Keratinocyte (primary cell): Measurements from ENCODE around the gene POLR2B. TPM values are rescaled to one million over a fixed set of nuclear protein-coding genes. Genes with fewer than 3 reads are reported as not detected.

Experiments used
- DNase-seq: peaks from one replicate; pipeline ENCODE4 v3.0.0-alpha.2; 2011; ENCODE audit warnings: low read depth, missing footprints, low spot score
- FAIRE-seq: peaks from 2 replicates; lab custom pipeline; 2011; peaks lifted over from hg19 to GRCh38; lab: Jason Lieb, UNC
- H2AFZ ChIP-seq: 2 replicates; pipeline ENCODE4 v1.6.0; 2012; ENCODE audit warnings: low read length, control low read depth, inconsistent platforms; ENCODE audit not compliant: control insufficient read depth
- H3K27ac ChIP-seq: 2 replicates; pipeline ENCODE4 v1.5.1; 2011; ENCODE audit warnings: low read length; ENCODE audit not compliant: control insufficient read depth, insufficient read depth
- H3K27me3 ChIP-seq: 3 replicates; pipeline ENCODE4 v1.6.0; 2011; ENCODE audit warnings: low read length; ENCODE audit not compliant: control insufficient read depth, insufficient read depth; ENCODE audit errors: extremely low read depth
- H3K36me3 ChIP-seq, 2 experiments: 2 replicates in 1 of 2; 3 replicates in 1 of 2; pipeline ENCODE4 v1.5.1; 2011; ENCODE audit warnings: low read length in 2 of 2, mild to moderate bottlenecking in 1 of 2; ENCODE audit not compliant: control insufficient read depth in 2 of 2, insufficient read depth in 2 of 2; ENCODE audit errors: extremely low read depth in 1 of 2
- H3K4me1 ChIP-seq: 3 replicates; pipeline ENCODE4 v1.5.1; 2011; ENCODE audit warnings: low read length; ENCODE audit not compliant: control insufficient read depth, insufficient read depth; ENCODE audit errors: extremely low read depth
- H3K4me2 ChIP-seq: 3 replicates; pipeline ENCODE4 v1.6.0; 2011; ENCODE audit warnings: low read depth, low read length; ENCODE audit not compliant: control insufficient read depth, insufficient read depth; ENCODE audit errors: extremely low read depth
- H3K4me3 ChIP-seq, 3 experiments: fragments of 200-600 bp in 1 of 3; sonication (generic) in 1 of 3; 2 replicates in 2 of 3; 3 replicates in 1 of 3; pipeline ENCODE4 v1.5.1; 2011 to 2016; ENCODE audit warnings: low read length in 3 of 3, mild to moderate bottlenecking in 3 of 3, control low read depth in 2 of 3, inconsistent platforms in 1 of 3, low read depth in 1 of 3, mixed read lengths in 1 of 3, mixed run types in 1 of 3, moderate library complexity in 1 of 3; ENCODE audit not compliant: control insufficient read depth in 2 of 3, insufficient read depth in 2 of 3; ENCODE audit errors: extremely low read depth in 1 of 3
- H3K79me2 ChIP-seq: 2 replicates; pipeline ENCODE4 v1.6.0; 2012; ENCODE audit warnings: low read length; ENCODE audit not compliant: control insufficient read depth, insufficient read depth
- H3K9ac ChIP-seq: 3 replicates; pipeline ENCODE4 v1.6.0; 2011; ENCODE audit warnings: low read length; ENCODE audit not compliant: control insufficient read depth, insufficient read depth; ENCODE audit errors: extremely low read depth
- H3K9me1 ChIP-seq: 3 replicates; pipeline ENCODE4 v1.6.0; 2011; ENCODE audit warnings: low read length; ENCODE audit not compliant: control insufficient read depth, insufficient read depth; ENCODE audit errors: extremely low read depth
- H3K9me3 ChIP-seq: 2 replicates; pipeline ENCODE4 v1.5.1; 2012; ENCODE audit warnings: low read depth, low read length; ENCODE audit not compliant: control insufficient read depth
- H4K20me1 ChIP-seq: 3 replicates; pipeline ENCODE4 v1.6.0; 2011; ENCODE audit warnings: low read length; ENCODE audit not compliant: control insufficient read depth, insufficient read depth; ENCODE audit errors: extremely low read depth
- CTCF ChIP-seq, 3 experiments: IDR thresholded peaks in 1 of 3; conservative IDR thresholded peaks in 1 of 3; optimal IDR thresholded peaks in 1 of 3; 2 replicates in 2 of 3; 3 replicates in 1 of 3; pipeline versions ENCODE3 to v1.5.1; 2011; ENCODE audit warnings: low read length in 3 of 3, mild to moderate bottlenecking in 3 of 3, moderate library complexity in 2 of 3, control low read depth in 1 of 3, inconsistent platforms in 1 of 3; ENCODE audit not compliant: insufficient read depth in 2 of 3; ENCODE audit errors: extremely low read depth in 1 of 3
- EZH2 ChIP-seq: IDR thresholded peaks from one replicate; pipeline ENCODE4 v1.6.1; 2012; ENCODE audit warnings: inconsistent platforms, mild to moderate bottlenecking, low read length, moderate library complexity
- dilution Hi-C: fragments of 300-500 bp; cut with MboI; formaldehyde crosslinking; loops from one replicate; pipeline ENCODE4 v1.7.0; 2020; ENCODE audit warnings: low sequenced_read_pairs; ENCODE audit not compliant: extremely low pct_ligation_motif_present
- polyA plus RNA-seq, 5 experiments: library from polyadenylated mRNA; depleted of rRNA in 3 of 5; stranded (reverse) in 3 of 5; stranded (forward) in 1 of 5; unstranded in 1 of 5; fragments of >200 nt; gene quantifications; 1 replicate in 1 of 5; 2 replicates in 3 of 5; 3 replicates in 1 of 5; pipeline versions ENCODE4 v1.2.1 to v1.2.3, GENCODE V29; 2011 to 2012; ENCODE audit warnings: missing spikeins in 2 of 5, low read depth in 1 of 5, low replicate concordance in 1 of 5

Gene POLR2B
- polyA plus RNA-seq, 1 donor (not counting 4 experiments of a cell fraction or from before 2014, with no cell fraction given): 153 TPM

GRCh38 chr4:56990109-56990905, 11.6 kb downstream of the POLR2B start:
- Histone ChIP-seq H4K20me1 (no peaks in the 10 kb centered on the region), H3K9ac (no peak overlapping the region), H3K9me1 (no peaks in the 10 kb centered on the region), H3K9me3 (no peaks in the 10 kb centered on the region), H3K4me1 (peaks cover 7% of the 10 kb centered on the region), H3K27ac (peak overlapping the region; percentile 19), H3K4me2 (no peak overlapping the region), H3K36me3 (peaks cover 18 to 24% of the 10 kb centered on the region in 2 experiments), H3K4me3 (no peak overlapping the region), H3K79me2 (peaks cover 72% of the 10 kb centered on the region), H2AFZ (no peak overlapping the region), H3K27me3 (no peaks in the 10 kb centered on the region)
- FAIRE-seq (no peak), DNase-seq (no peak)
- no peak for TF ChIP-seq CTCF (optimal IDR thresholded peaks at IDR 0.05 in 1 of 3, IDR thresholded peaks at IDR 0.05 in 1 of 3, conservative IDR thresholded peaks at IDR 0.05 in 1 of 3; ENCODE audit: extremely low read depth in 1 of 3, insufficient read depth in 2 of 3, low read length in 3 of 3)
- no peak for TF ChIP-seq EZH2
- dilution Hi-C loops: no loop called here

- Histone ChIP-seq H3K27ac (no peak overlapping the region), H3K36me3 (peaks cover 13 to 30% of the 10 kb centered on the region in 2 experiments), H3K4me3 (no peak overlapping the region), H3K9me1 (no peaks in the 10 kb centered on the region), H3K27me3 (no peaks in the 10 kb centered on the region), H3K9me3 (no peaks in the 10 kb centered on the region), H3K4me2 (no peak overlapping the region), H2AFZ (no peak overlapping the region), H3K79me2 (peaks cover 41% of the 10 kb centered on the region), H3K4me1 (no peaks in the 10 kb centered on the region), H3K9ac (no peak overlapping the region), H4K20me1 (no peaks in the 10 kb centered on the region)
- FAIRE-seq: no peak
- DNase-seq: no peak
- TF ChIP-seq CTCF (optimal IDR thresholded peaks at IDR 0.05 in 1 of 3, IDR thresholded peaks at IDR 0.05 in 1 of 3, conservative IDR thresholded peaks at IDR 0.05 in 1 of 3; ENCODE audit: extremely low read depth in 1 of 3, insufficient read depth in 2 of 3, low read length in 3 of 3): no peak
- TF ChIP-seq EZH2: no peak
- dilution Hi-C loops: no loop called here
These were observed 16.8 kb downstream of the POLR2B start for GRCh38 chr4:56995525-56995924.
